Astrocyte (in vitro differentiated cells and primary cell): ENCODE measurements around the gene LEFTY1. TPM values are rescaled to one million over a fixed set of nuclear protein-coding genes. Genes with fewer than 3 reads are reported as not detected.

Experiments
- DNase-seq: peaks from one replicate; pipeline ENCODE4 v3.0.0-alpha.2; 2010; ENCODE audit warnings: low read depth
- FAIRE-seq: peaks from 2 replicates; lab custom pipeline; 2011; peaks lifted over from hg19 to GRCh38; lab: Jason Lieb, UNC
- H2AFZ ChIP-seq: 2 replicates; pipeline ENCODE4 v1.6.0; 2012; ENCODE audit warnings: low read depth, low read length, inconsistent platforms
- H3K27ac ChIP-seq: 2 replicates; pipeline ENCODE4 v1.5.1; 2011; ENCODE audit warnings: low read depth, low read length, inconsistent platforms
- H3K27me3 ChIP-seq: 2 replicates; pipeline ENCODE4 v1.6.0; 2011; ENCODE audit warnings: low read length, inconsistent platforms; ENCODE audit not compliant: insufficient read depth
- H3K36me3 ChIP-seq: 2 replicates; pipeline ENCODE4 v1.5.1; 2011; ENCODE audit warnings: low read length, inconsistent platforms; ENCODE audit not compliant: insufficient read depth
- H3K4me1 ChIP-seq: 2 replicates; pipeline ENCODE4 v1.5.1; 2011; ENCODE audit warnings: low read length, inconsistent platforms; ENCODE audit not compliant: insufficient read depth
- H3K4me2 ChIP-seq: 2 replicates; pipeline ENCODE4 v1.6.0; 2012; ENCODE audit warnings: low read length, inconsistent platforms
- H3K4me3 ChIP-seq: 2 replicates; pipeline ENCODE4 v1.5.1; 2011; ENCODE audit warnings: low read depth, mild to moderate bottlenecking, low read length, inconsistent platforms; ENCODE audit not compliant: insufficient read depth
- H3K79me2 ChIP-seq: 2 replicates; pipeline ENCODE4 v1.6.0; 2012; ENCODE audit warnings: mild to moderate bottlenecking, low read length, inconsistent platforms; ENCODE audit not compliant: insufficient read depth
- H3K9ac ChIP-seq: 2 replicates; pipeline ENCODE4 v1.6.0; 2012; ENCODE audit warnings: mild to moderate bottlenecking, low read length, inconsistent platforms
- H3K9me3 ChIP-seq: 2 replicates; pipeline ENCODE4 v1.5.1; 2012; ENCODE audit warnings: low read depth, mild to moderate bottlenecking, low read length, inconsistent platforms; ENCODE audit not compliant: insufficient read depth
- H4K20me1 ChIP-seq: 2 replicates; pipeline ENCODE4 v1.6.0; 2012; ENCODE audit warnings: low read length, inconsistent platforms; ENCODE audit not compliant: insufficient read depth
- H3K27ac Mint-ChIP-seq: one replicate; pipeline ENCODE4 v1.8.0; 2021; ENCODE audit warnings: mild to moderate bottlenecking, mixed read lengths; ENCODE audit not compliant: unreplicated experiment
- H3K27me3 Mint-ChIP-seq: one replicate; pipeline ENCODE4 v1.8.0; 2021; ENCODE audit warnings: low read depth, mixed read lengths; ENCODE audit not compliant: unreplicated experiment
- H3K36me3 Mint-ChIP-seq: one replicate; pipeline ENCODE4 v1.8.0; 2021; ENCODE audit warnings: low read depth, mixed read lengths; ENCODE audit not compliant: unreplicated experiment
- H3K4me1 Mint-ChIP-seq: one replicate; pipeline ENCODE4 v1.8.0; 2021; ENCODE audit warnings: low read depth, mixed read lengths; ENCODE audit not compliant: unreplicated experiment
- H3K4me3 Mint-ChIP-seq: one replicate; pipeline ENCODE4 v1.8.0; 2021; ENCODE audit warnings: mild to moderate bottlenecking, moderate library complexity, mixed read lengths; ENCODE audit not compliant: unreplicated experiment
- H3K9me3 Mint-ChIP-seq: one replicate; pipeline ENCODE4 v1.8.0; 2021; ENCODE audit warnings: mild to moderate bottlenecking, mixed read lengths; ENCODE audit not compliant: unreplicated experiment
- CTCF ChIP-seq: IDR thresholded peaks from 2 replicates; pipeline ENCODE4 v1.5.1; 2011; ENCODE audit warnings: low read depth, mild to moderate bottlenecking, inconsistent platforms, low read length, moderate library complexity; ENCODE audit not compliant: insufficient read depth
- EZH2 ChIP-seq: IDR thresholded peaks from 2 replicates; pipeline ENCODE4 v1.6.1; 2012; ENCODE audit warnings: mild to moderate bottlenecking, low read length, inconsistent platforms; ENCODE audit not compliant: insufficient read depth
- total RNA-seq: library from RNA; stranded (reverse); gene quantifications from 2 replicates; pipeline ENCODE4 v1.2.1, GENCODE V29; 2021

The LEFTY1 gene
- total RNA-seq, 1 donor from 2014 or later = 4.2 TPM

DNA sequence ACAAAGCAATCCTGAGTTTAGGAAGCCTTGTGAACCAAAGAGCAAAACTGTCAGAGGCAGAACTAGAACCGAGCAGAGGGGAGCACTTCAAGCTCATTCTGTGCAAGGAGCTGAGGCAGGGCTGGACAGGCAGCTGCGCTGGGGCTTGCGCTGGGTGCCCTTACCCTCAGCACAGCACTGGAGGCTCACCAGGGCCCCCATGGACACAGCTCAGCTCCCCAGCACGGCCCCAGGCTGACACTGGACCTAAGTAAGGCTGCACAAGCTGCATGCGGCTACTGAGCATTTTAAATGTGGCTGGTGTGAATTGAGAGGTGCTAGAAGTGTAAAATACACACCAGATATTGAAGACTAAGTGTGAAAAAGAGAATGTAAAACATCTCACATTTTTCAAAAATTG lies 28.8 kb downstream of the LEFTY1 start:
- H4K20me1 ChIP-seq = no peaks in the 10 kb centered on the region
- peaks cover 6% of the 10 kb centered on the region for H3K36me3 ChIP-seq
- Mint-ChIP-seq H3K27me3 (no peaks in the 10 kb centered on the region), H3K27ac (no peak overlapping the region), H3K4me1 (peaks cover 4% of the 10 kb centered on the region), H3K9me3 (no peaks in the 10 kb centered on the region), H3K36me3 (peaks cover 17% of the 10 kb centered on the region), H3K4me3 (no peak overlapping the region)
- H3K27ac ChIP-seq = no peak overlapping the region
- H3K9me3 ChIP-seq = no peaks in the 10 kb centered on the region
- no peak overlapping the region for H3K4me2 ChIP-seq
- no peak overlapping the region for H3K9ac ChIP-seq
- no peak overlapping the region for H3K4me3 ChIP-seq
- no peaks in the 10 kb centered on the region for H3K27me3 ChIP-seq
- peaks cover 8% of the 10 kb centered on the region for H3K4me1 ChIP-seq
- no peak for FAIRE-seq
- DNase-seq = no peak
- TF ChIP-seq CTCF = no peak
- TF ChIP-seq EZH2 = no peak
- H2AFZ ChIP-seq = no peak overlapping the region
- H3K79me2 ChIP-seq = no peaks in the 10 kb centered on the region

- Mint-ChIP-seq H3K36me3 (peaks cover 19% of the 10 kb centered on the region), H3K27me3 (no peaks in the 10 kb centered on the region), H3K4me1 (peaks cover 2% of the 10 kb centered on the region), H3K9me3 (no peaks in the 10 kb centered on the region), H3K4me3 (no peak overlapping the region), H3K27ac (no peak overlapping the region)
- peaks cover 3% of the 10 kb centered on the region for H3K4me1 ChIP-seq
- H2AFZ ChIP-seq = no peak overlapping the region
- peaks cover 8% of the 10 kb centered on the region for H3K36me3 ChIP-seq
- no peaks in the 10 kb centered on the region for H3K9me3 ChIP-seq
- H3K27ac ChIP-seq = no peak overlapping the region
- H3K4me2 ChIP-seq = no peak overlapping the region
- no peak overlapping the region for H3K4me3 ChIP-seq
- no peak for FAIRE-seq
- H3K27me3 ChIP-seq = no peaks in the 10 kb centered on the region
- DNase-seq = no peak
- no peak for TF ChIP-seq CTCF
- TF ChIP-seq EZH2 = no peak
- H3K79me2 ChIP-seq = no peaks in the 10 kb centered on the region
- no peak overlapping the region for H3K9ac ChIP-seq
- H4K20me1 ChIP-seq = no peaks in the 10 kb centered on the region
These were observed 29.8 kb downstream of the LEFTY1 start for GRCh38 chr1:225859151-225859550.

DNA sequence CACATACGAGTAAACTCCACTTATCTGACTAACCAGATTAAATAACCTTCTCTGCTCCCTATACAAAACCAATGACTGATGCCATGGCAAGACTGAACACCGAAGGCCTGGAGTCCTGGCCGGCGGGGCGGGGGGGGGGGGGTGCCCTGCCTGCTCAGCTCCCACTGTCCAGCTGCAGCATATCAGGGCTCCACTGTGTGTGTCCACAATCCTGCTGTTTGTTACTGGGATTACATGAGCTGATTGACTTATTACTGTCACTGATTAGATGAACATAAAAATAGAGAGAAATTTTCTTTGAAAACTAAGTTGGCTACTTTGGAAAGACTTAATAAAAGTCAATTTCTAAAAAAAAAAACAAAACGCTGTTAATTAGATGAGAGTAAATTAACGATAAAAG lies 31.7 kb downstream of the LEFTY1 start:
- TF ChIP-seq EZH2 = no peak
- TF ChIP-seq CTCF = no peak
- peaks cover 25% of the 10 kb centered on the region for H3K36me3 Mint-ChIP-seq
- H3K36me3 ChIP-seq = peaks cover 6% of the 10 kb centered on the region

More for the DNA sequence above, 31.7 kb downstream of the LEFTY1 start:
- H3K9me3 Mint-ChIP-seq = peaks cover 2% of the 10 kb centered on the region
- FAIRE-seq (no peak), DNase-seq (no peak)
- Histone ChIP-seq H4K20me1 (no peaks in the 10 kb centered on the region), H3K4me1 (no peaks in the 10 kb centered on the region), H3K79me2 (no peaks in the 10 kb centered on the region), H2AFZ (no peak overlapping the region), H3K9ac (no peak overlapping the region), H3K4me2 (no peak overlapping the region), H3K27ac (no peak overlapping the region), H3K9me3 (no peaks in the 10 kb centered on the region), H3K27me3 (no peaks in the 10 kb centered on the region), H3K4me3 (no peak overlapping the region)
- H3K27me3 Mint-ChIP-seq = no peaks in the 10 kb centered on the region
- no peak overlapping the region for H3K4me3 Mint-ChIP-seq
- H3K27ac Mint-ChIP-seq = no peak overlapping the region
- no peaks in the 10 kb centered on the region for H3K4me1 Mint-ChIP-seq
